Measurements from ENCODE around the gene MYH4. TPM values are rescaled to one million over a fixed set of nuclear protein-coding genes. Genes with fewer than 3 reads are reported as not detected.

MYH4 gene
- total RNA-seq, 1 donor from 2014 or later, result not detected

- Histone ChIP-seq H3K4me2 (no peak overlapping the region), H3K79me2 (ENCODE audit: low read depth) (no peaks in the 10 kb centered on the region)
- TF ChIP-seq EZH2phosphoT487 (IDR thresholded peaks at IDR 0.05) (no peak), CTCF (IDR thresholded peaks at IDR 0.05) (no peak), EZH2 (IDR thresholded peaks at IDR 0.05) (no peak)
Measured at GRCh38 chr17:10428781-10429180, 40.6 kb downstream of the MYH4 start.

GRCh38 chr17:10421900-10422542, 47.3 kb downstream of the MYH4 start, which contains the start of gene MYH8:
Gene MYH8 (minus strand): TSS chr17:10421950. CDS start chr17:10420227, 1,723 bp downstream.
- Histone ChIP-seq H3K79me2 (ENCODE audit: low read depth) (no peaks in the 10 kb centered on the region), H3K4me2 (no peak within 1 kb of the TSS), H3K9ac (no peak within 1 kb of the TSS), H3K4me3 (no peak within 1 kb of the TSS), H3K27me3 (no peaks in the 10 kb centered on the region), H3K4me1 (no peaks in the 10 kb centered on the region), H3K9me3 (ENCODE audit: low read depth) (no peaks in the 10 kb centered on the region), H4K20me1 (ENCODE audit: low read depth) (no peaks in the 10 kb centered on the region), H3F3A (ENCODE audit: low read depth) (no peaks in the 10 kb centered on the region), H2AFZ (replicated peaks) (no peak within 1 kb of the TSS), H3K27ac (no peak within 1 kb of the TSS), H3K36me3 (no peaks in the 10 kb centered on the region)
- Mint-ChIP-seq H3K4me1 (no peaks in the 10 kb centered on the region), H3K9me3 (no peaks in the 10 kb centered on the region), H3K36me3 (no peaks in the 10 kb centered on the region), H3K27me3 (ENCODE audit: insufficient read depth, low read depth) (peaks cover 6% of the 10 kb centered on the region), H3K4me3 (no peak within 1 kb of the TSS), H3K27ac (no peak within 1 kb of the TSS)
- TF ChIP-seq CTCF (IDR thresholded peaks at IDR 0.05), result no peak
- no peak for TF ChIP-seq EZH2 (IDR thresholded peaks at IDR 0.05)
- no peak for TF ChIP-seq EZH2phosphoT487 (IDR thresholded peaks at IDR 0.05)
- DNase-seq (ENCODE audit: low spot score), result no peak

More at GRCh38 chr17:10428781-10429180, 40.6 kb downstream of the MYH4 start:
- Mint-ChIP-seq H3K36me3 (no peaks in the 10 kb centered on the region), H3K27ac (no peak overlapping the region), H3K27me3 (ENCODE audit: insufficient read depth, low read depth) (no peaks in the 10 kb centered on the region), H3K4me1 (no peaks in the 10 kb centered on the region), H3K4me3 (no peak overlapping the region), H3K9me3 (no peaks in the 10 kb centered on the region)
- H3K36me3 ChIP-seq, result no peaks in the 10 kb centered on the region
- no peak overlapping the region for H3K4me3 ChIP-seq
- H3K4me1 ChIP-seq, result no peaks in the 10 kb centered on the region
- H3K9me3 ChIP-seq (ENCODE audit: low read depth), result no peaks in the 10 kb centered on the region
- H3F3A ChIP-seq (ENCODE audit: low read depth), result no peaks in the 10 kb centered on the region
- no peaks in the 10 kb centered on the region for H3K27me3 ChIP-seq
- no peak for DNase-seq (ENCODE audit: low spot score)
- no peaks in the 10 kb centered on the region for H4K20me1 ChIP-seq (ENCODE audit: low read depth)
- H3K9ac ChIP-seq, result no peak overlapping the region
- H2AFZ ChIP-seq (replicated peaks), result no peak overlapping the region
- H3K27ac ChIP-seq, result no peak overlapping the region

- TF ChIP-seq EZH2 (IDR thresholded peaks at IDR 0.05), result no peak
- Mint-ChIP-seq H3K36me3 (no peaks in the 10 kb centered on the region), H3K4me1 (no peaks in the 10 kb centered on the region), H3K27me3 (ENCODE audit: insufficient read depth, low read depth) (peaks cover 6% of the 10 kb centered on the region), H3K27ac (no peak overlapping the region), H3K4me3 (no peak overlapping the region), H3K9me3 (no peaks in the 10 kb centered on the region)
- no peaks in the 10 kb centered on the region for H3F3A ChIP-seq (ENCODE audit: low read depth)
- H4K20me1 ChIP-seq (ENCODE audit: low read depth), result no peaks in the 10 kb centered on the region
- H3K9ac ChIP-seq, result no peak overlapping the region
- H2AFZ ChIP-seq (replicated peaks), result no peak overlapping the region
- H3K36me3 ChIP-seq, result no peaks in the 10 kb centered on the region
- H3K27ac ChIP-seq, result no peak overlapping the region
- no peaks in the 10 kb centered on the region for H3K9me3 ChIP-seq (ENCODE audit: low read depth)
- no peaks in the 10 kb centered on the region for H3K79me2 ChIP-seq (ENCODE audit: low read depth)
- H3K4me1 ChIP-seq, result no peaks in the 10 kb centered on the region
- H3K4me3 ChIP-seq, result no peak overlapping the region
- no peak overlapping the region for H3K4me2 ChIP-seq
- H3K27me3 ChIP-seq, result no peaks in the 10 kb centered on the region
- no peak for DNase-seq (ENCODE audit: low spot score)
Measured at GRCh38 chr17:10421211-10421610, 48.1 kb downstream of the MYH4 start.

GRCh38 chr17:10420811-10421210, 48.5 kb downstream of the MYH4 start:
- no peak for DNase-seq (ENCODE audit: low spot score)
- Mint-ChIP-seq H3K4me3 (no peak overlapping the region), H3K27me3 (ENCODE audit: insufficient read depth, low read depth) (peaks cover 6% of the 10 kb centered on the region), H3K27ac (no peak overlapping the region), H3K9me3 (no peaks in the 10 kb centered on the region), H3K4me1 (no peaks in the 10 kb centered on the region), H3K36me3 (no peaks in the 10 kb centered on the region)
- no peaks in the 10 kb centered on the region for H3K4me1 ChIP-seq
- H3K79me2 ChIP-seq (ENCODE audit: low read depth), result no peaks in the 10 kb centered on the region
- no peaks in the 10 kb centered on the region for H3F3A ChIP-seq (ENCODE audit: low read depth)
- no peak overlapping the region for H3K4me2 ChIP-seq
- no peaks in the 10 kb centered on the region for H3K9me3 ChIP-seq (ENCODE audit: low read depth)
- H3K4me3 ChIP-seq, result no peak overlapping the region
- no peak overlapping the region for H3K27ac ChIP-seq
- no peaks in the 10 kb centered on the region for H3K36me3 ChIP-seq
- no peak overlapping the region for H2AFZ ChIP-seq (replicated peaks)
- TF ChIP-seq CTCF (IDR thresholded peaks at IDR 0.05) (no peak), EZH2 (IDR thresholded peaks at IDR 0.05) (no peak), EZH2phosphoT487 (IDR thresholded peaks at IDR 0.05) (no peak)
- H3K9ac ChIP-seq, result no peak overlapping the region
- no peaks in the 10 kb centered on the region for H4K20me1 ChIP-seq (ENCODE audit: low read depth)
- no peaks in the 10 kb centered on the region for H3K27me3 ChIP-seq

All from neural progenitor cell (in vitro differentiated cells).